GM19351 (cell line): ENCODE results near the gene OR2G3.

Experiments used
- ATAC-seq: cut with Tn5 transposase; IDR thresholded peaks from one replicate; pipeline ENCODE4 v1.9.1; 2021; ENCODE audit warnings: mild to moderate bottlenecking, moderate library complexity; ENCODE audit not compliant: unreplicated experiment

Gene OR2G3

DNA sequence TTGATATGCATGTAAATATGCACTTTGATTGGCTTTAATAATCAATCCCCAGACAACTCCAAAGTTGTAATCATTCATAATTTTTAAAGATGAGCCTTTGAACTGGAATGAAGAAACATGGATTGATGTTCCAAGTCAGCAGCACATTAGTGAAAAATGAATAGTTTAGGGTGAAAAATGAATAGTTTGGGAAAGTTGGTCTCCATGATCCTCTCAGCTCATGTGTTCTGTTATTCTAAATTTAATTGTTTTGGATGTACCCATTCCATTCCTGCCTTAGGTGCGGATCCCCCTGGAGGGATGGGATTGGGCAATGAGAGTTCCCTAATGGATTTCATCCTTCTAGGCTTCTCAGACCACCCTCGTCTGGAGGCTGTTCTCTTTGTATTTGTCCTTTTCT, at the start of gene OR2G3:
Gene OR2G3 (plus strand): TSS at position 301 of the 400 bp plus-strand sequence. CDS start 0 bp downstream, at position 301.
- ATAC-seq, result no peak

DNA sequence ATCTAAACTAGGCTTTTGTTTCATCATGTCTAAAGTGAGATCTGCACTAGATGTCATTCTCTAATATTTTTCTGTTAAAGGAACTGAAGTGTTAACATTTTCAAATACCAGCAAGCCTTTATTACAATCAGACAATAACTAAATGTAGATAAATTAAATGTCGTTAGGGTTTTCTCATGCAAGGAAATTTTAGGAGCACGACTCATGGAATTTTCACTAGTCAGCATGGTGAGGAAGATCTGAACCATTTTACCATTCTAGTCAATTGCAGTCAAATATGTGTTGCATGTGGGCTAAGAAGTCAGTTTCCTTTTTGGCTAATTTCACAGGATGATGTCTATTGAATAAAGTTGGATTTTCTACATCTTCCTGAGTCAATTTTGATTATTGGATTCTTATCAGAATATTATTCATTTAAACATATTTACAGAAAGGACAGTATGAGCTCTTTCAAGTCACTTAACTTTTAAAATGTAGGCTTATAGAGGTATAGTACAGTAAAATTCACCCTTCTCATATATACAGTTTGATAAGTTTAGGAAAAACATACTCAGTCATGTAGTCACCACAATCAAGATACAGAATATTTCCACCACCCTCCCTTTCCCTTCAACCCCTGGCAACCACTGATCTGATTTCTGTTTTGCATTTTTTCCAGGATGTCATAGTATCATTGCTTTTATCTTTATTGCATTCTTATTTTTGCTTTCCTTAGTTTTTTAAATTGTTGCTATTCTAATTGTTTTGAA, 47.3 kb upstream of the OR2G3 start:
- ATAC-seq, result no peak

DNA sequence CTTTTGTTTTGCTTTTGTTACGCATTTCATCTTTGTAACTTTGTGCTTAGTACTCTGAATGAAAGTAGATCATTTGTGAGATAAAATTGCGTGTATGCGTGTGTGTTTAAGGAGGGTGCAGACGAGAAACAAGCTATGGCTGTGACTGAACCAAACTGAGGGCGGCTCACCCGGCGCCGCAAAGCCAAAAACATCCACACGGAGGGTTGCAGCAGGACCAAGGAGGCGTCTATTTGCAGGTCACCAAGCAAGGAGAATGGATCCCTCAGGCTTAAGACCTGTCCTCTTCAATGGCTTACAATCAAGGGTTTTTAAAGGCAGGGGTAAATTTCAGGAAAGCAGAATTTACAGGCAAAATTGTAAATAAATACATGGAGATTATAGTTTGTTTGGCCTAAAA, 43.7 kb upstream of the OR2G3 start:
- no peak for ATAC-seq

DNA sequence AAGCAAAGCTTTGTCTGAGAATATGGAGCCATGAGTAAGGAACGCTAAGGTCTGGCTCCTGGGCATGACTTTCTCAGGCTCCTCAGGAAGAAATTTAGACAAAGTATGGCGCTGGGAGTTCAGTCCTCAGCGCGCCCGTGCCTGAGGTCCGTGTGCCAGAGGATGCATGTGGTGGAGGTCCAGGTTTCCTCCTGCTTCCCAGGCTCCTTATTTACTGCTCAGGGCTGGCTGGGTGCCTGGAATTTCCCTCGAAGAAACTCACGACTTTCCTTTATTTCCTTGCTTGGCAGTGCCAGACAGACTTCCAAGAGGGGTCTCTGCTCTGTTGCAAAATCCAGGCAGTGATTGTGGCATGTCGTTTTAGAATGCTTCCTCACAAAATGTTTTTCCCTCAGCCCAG, 43.2 kb upstream of the OR2G3 start:
- ATAC-seq, result no peak

DNA sequence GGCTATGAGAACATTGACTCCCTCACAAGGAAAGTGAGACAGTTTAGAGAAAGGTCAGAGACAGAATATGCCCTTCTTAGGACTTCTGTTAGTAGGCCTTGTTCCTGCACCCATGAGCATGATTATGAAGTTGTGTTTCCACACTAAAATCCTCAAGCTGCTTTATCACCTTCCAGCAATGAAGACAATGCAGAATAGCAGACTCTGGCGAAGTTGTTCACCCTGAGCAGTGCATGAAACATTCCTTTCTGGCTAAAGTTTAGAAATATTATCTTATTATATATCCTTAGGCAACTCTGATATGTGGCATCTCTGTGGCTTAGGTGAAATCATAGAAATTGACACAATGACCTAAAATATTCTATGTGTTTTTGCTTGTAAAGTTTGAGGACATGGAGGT, 31.1 kb upstream of the OR2G3 start:
- ATAC-seq, result no peak

DNA sequence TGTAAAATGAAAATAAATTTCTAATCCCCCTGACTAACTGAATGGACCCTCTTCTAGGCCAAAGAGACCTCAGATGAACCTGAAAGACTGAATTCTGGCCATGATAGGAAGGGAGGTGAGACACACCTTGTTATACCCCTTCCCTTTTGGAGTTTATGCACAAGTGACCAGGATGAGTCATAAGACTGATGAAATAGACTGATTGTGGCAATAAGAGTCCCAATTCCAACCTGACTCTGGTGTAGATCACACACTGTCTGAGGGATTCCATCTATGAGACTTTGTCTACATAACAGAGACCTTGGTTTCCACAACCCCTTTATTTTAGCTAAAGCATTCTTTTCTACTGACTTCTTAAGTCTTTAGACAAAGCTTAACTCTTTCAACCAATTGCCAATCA, 30.7 kb upstream of the OR2G3 start:
- no peak for ATAC-seq

DNA sequence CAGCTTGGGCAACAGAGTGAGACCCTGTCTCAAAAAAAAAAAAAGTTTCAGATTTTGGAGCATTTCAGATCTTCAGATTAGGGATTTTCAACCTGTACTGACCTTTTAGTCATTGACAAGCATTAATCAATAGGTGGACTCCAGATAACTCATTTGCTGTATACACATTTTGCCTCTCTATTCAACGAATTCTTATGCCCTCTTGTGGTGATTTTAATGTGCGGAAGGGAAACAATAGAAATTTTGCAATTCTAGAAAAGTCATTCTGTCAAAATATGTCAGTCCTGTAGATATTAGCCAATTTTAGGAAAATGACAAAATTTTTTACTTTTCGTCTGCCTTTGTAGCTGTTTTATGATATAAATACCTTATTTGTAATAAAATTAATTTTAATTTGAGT, 28.9 kb upstream of the OR2G3 start:
- peak; percentile 60 for ATAC-seq

DNA sequence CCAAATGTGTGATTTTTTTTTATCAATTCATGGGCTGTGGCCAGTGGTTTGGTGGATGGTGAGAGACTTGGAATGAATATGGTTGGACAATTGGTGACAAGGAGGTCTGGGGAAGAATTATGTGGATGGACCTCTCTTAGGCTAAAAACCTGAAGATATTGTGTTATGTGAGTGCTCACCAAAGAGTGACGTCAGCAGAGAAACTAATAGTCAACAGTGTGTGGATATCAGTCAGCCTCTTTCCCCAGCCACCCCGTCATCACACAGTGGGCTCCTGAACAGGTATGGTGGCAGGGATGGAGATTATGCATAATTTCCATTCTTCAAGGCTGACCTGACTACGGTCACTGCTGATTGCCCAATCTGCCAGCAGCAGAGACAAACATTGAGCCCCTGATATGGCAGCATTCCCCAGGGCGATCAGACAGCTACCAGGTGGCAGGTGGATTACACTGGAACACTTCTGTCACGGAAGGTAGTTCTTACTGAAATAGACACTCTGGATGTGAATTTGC, 26.4 kb upstream of the OR2G3 start:
- ATAC-seq, result no peak

DNA sequence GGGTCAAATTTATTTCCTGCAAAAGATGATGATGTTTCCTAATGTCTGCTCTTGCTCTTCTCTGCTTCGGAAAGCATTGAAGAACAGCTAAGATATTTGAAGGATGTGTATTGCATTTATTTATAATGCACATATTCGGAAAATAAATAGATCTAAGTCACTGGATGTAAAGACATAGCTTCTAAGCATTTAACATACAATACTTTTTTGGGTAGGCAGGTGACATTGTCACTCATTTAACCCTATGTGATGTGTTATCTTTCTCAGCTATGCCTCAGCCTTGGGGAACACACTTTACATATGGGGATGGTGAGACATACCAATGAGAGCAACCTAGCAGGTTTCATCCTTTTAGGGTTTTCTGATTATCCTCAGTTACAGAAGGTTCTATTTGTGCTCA, 17.3 kb upstream of the OR2G3 start, which contains the start of gene OR2G2:
Gene OR2G2 (plus strand): TSS at position 301 of the 400 bp plus-strand sequence. CDS start 0 bp downstream, at position 301.
- ATAC-seq, result no peak

DNA sequence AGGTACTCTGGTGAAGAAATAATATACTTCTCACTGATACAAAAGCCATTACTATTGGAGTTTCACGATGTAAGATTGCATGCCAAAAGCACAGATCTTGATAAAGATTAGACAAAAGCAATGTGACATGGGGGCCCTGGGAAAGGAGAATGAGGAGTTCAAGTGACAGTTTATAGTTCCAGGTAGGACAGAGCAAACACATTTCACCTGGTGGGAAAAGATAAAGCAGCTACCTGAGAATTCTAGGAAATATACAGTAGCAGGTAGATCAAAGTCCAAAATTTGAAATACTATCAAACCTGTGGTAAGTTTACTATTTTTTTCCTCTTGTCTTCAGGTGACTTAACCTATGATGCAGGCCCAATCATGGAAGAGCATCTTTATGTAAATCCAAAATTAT, 8.0 kb downstream of the OR2G3 start:
- ATAC-seq, result no peak

DNA sequence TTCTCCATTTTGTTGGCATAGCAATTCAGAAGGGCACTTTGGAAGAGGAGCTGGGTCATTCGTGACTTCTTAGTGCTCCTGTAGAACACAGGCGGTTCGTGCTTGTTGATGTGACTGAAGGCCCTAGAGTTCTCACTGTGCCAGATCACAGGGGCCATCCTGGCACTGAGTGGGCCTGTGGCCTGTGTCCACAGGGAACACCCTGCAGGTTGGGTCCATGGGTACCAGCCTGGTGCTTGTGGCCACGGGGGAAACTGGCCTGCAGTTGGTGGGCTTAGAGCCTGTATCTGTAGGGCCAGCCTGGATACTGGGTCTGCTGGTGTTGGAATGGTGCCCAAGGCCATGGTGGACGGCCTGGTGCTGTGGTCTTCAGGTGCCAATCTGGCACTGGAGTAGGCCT, 9.2 kb downstream of the OR2G3 start:
- ATAC-seq, result no peak

DNA sequence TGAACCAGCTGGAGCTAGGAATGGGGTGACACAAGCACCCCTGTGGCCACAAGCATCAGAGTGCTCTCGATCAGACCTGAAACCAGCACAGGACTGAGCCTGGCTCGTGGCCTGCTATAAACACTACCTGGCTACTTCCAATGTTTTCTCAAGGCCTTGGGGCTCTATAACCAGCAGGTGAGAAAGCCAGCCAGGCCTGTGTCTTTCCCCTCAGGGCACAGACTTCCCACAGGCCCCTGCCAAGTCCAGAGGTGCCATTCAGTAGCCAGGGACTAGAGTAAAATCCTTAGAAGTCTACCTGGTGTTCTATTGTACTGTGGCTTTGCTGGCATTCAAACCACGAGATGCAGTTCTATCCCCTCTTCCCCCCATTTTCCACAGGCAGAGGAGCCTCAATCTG, 22.6 kb downstream of the OR2G3 start:
- no peak for ATAC-seq

DNA sequence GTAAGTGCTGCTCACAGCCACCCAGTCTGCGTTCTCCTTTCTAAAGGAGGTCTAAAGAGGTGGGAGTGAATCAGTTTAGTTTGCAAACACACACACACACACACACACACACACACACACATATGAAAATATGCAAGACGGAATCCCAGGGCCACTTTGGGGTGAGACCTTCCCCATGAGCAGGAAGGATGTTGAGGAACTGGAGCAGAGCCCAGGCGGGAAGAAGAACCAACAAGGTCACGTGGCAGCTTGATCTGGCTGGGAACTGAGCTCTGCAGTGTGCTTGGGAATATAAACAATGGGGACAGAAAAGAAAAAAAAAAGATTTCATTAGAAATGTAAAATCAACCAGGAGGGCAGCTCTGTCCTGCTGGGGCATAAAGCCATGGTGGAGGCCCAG, 32.6 kb downstream of the OR2G3 start:
- no peak for ATAC-seq

DNA sequence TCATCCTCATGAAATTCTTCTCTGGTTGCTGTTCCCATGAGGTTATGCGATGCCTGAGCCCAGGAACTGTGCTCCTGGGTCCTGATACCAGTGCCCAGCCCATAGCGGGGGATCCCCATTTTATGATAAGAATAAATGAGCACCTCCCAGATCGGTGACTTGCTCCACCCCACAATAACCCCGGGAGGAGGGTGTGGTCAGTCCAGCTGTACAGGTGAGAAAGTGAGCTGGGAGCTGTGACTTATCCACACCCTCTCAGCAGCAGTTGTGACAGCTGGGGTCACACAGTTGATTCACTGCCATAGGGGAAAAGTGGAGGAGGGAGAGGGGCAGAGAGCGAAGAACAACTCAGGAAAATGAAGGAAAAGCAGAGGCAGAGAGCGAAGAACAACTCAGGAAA, 33.4 kb downstream of the OR2G3 start:
- no peak for ATAC-seq

DNA sequence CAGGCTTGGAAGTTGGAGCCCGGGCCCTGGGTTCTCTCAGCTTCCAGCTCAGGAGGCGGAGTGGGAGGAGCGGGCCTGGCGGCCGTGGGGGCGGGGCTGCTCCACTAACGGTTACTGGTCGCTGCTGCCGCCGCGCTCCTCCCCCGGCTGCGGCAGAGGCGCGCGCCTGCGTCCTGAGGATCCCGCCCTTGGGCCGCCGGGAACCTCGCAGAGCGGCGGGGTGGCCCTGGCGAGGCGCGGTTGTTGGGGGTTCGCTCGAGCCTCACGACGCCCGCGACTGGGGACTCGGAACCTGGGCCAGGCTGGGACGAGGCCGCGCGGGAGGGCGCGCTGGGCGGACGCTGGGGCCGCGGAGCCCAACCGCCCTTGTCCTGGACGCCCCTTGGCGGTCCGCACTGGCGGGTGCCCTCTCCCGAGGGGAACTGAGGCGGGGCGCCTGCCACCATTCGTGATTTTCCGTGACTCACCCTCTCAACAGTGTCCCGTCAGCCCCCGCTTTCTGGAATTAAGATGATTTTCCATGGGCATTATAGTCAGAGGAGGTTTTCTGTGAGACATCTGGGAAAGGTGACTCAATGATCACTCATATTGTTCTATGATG, 34.1 kb downstream of the OR2G3 start:
- ATAC-seq, result peak; percentile 76

DNA sequence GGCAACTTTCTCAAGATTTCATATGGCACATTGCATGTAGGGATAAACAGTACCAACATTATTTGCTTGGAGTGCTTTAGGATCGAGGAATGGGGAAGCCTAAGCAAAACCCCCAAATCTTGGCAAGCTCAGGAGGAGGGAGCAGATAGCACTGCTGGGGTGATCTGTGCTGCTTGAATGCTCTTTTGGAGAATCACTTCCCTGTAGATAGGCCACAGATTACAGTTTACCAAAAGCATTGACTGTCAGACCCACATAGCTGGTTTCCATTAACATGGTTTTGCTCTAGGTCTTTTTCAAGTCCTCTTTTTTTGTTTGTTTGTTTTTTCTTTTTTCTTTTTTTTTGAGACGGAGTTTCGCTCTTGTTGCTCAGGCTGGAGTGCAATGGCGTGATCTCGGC, 37.4 kb downstream of the OR2G3 start:
- no peak for ATAC-seq

DNA sequence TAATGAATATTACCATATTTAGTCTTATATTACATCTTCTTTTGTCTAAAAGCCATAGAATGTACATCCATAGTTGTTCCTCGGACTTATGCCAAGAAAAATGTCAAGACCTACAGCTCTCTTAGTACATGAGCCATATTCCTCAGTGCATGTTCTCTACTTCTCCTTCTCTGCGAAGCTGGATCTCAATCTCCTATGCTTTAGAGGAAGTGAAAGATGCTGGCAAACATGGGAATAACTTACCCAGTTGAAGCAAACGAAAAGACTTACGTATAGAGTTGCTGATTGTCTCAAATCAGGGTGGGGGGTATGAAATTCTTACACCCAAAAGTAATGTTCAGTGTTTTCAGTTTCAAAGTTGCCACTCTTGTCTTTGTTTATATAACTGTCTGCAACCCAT, 41.5 kb downstream of the OR2G3 start:
- no peak for ATAC-seq

DNA sequence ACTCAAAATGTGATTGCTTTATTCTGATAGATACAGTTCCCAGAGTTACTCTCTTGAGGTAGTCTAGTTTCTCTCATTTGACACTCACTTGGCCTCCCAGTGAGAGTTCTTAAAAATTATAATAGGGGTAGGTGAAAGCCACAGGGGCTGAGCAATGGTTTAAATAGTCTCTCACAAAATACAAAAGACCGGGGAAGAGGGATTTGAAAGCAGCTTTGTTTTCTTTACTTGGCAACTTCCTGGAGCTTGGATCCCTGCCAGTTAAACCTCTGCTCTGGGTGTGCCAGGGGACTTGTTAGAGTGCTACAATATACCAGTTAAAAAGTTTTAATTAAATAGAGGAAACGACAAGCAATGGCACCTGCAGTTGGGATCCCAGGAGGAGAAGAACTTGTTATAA, 42.5 kb downstream of the OR2G3 start:
- no peak for ATAC-seq

DNA sequence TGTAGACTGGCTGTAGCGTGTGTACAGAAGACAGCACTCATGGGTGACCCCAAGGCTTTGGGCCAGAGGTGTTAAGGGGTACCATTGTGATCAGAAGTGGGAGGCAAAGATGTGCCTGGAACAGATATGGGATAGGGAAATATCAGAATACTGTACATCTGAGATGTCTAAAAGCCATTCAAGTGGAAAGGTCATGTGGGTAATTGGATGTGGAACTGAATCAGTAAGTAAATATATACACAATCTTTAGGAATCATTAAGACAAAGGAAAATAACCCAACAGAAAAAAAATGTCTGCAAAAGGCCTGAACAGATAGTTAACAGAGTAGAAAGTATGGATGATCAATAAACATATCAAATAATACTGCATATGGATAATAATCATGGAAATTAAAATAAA, 47.7 kb downstream of the OR2G3 start:
- ATAC-seq, result no peak
